ENCODE data around the gene DAZAP2.
"Not testable (repeated sequence)": the region's sequence is repeated elsewhere in the genome, so short reads cannot be mapped to it uniquely, and the experiment has no call there.

The DAZAP2 gene

GRCh38 chr12:51263341-51263740 is 24.7 kb downstream of the DAZAP2 start:
- no peak for DNase-seq (ENCODE audit: low read depth)
- H3K4me3 ChIP-seq (ENCODE audit: low read depth, low read length): no peak overlapping the region
- in situ Hi-C loops (cut with HindIII; ENCODE audit: low sequenced_read_pairs): no loop called here
- TF ChIP-seq CTCF (IDR thresholded peaks at IDR 0.05; ENCODE audit: low read depth, low read length, missing control alignments): no peak

- no peak overlapping the region for H3K4me3 ChIP-seq (ENCODE audit: low read depth, low read length)
- TF ChIP-seq CTCF (IDR thresholded peaks at IDR 0.05; ENCODE audit: low read depth, low read length, missing control alignments): no peak
- in situ Hi-C loops (cut with HindIII; ENCODE audit: low sequenced_read_pairs): no loop called here
- DNase-seq (ENCODE audit: low read depth): no peak
Observed at GRCh38 chr12:51264297-51264696, 25.7 kb downstream of the DAZAP2 start.

- H3K4me3 ChIP-seq (ENCODE audit: low read depth, low read length): no peak overlapping the region
- in situ Hi-C loops (cut with HindIII; ENCODE audit: low sequenced_read_pairs): no loop called here
- DNase-seq (ENCODE audit: low read depth): no peak
- no peak for TF ChIP-seq CTCF (IDR thresholded peaks at IDR 0.05; ENCODE audit: low read depth, low read length, missing control alignments)
Observed at GRCh38 chr12:51265024-51265423, 26.4 kb downstream of the DAZAP2 start.

- no peak for DNase-seq (ENCODE audit: low read depth)
- peak overlapping the region; percentile 66 for H3K4me3 ChIP-seq (ENCODE audit: low read depth, low read length)
- in situ Hi-C loops (cut with HindIII; ENCODE audit: low sequenced_read_pairs): no loop called here
- peak; percentile 29 for TF ChIP-seq CTCF (IDR thresholded peaks at IDR 0.05; ENCODE audit: low read depth, low read length, missing control alignments)
Observed at GRCh38 chr12:51269174-51270066, 30.8 kb downstream of the DAZAP2 start.

DNA sequence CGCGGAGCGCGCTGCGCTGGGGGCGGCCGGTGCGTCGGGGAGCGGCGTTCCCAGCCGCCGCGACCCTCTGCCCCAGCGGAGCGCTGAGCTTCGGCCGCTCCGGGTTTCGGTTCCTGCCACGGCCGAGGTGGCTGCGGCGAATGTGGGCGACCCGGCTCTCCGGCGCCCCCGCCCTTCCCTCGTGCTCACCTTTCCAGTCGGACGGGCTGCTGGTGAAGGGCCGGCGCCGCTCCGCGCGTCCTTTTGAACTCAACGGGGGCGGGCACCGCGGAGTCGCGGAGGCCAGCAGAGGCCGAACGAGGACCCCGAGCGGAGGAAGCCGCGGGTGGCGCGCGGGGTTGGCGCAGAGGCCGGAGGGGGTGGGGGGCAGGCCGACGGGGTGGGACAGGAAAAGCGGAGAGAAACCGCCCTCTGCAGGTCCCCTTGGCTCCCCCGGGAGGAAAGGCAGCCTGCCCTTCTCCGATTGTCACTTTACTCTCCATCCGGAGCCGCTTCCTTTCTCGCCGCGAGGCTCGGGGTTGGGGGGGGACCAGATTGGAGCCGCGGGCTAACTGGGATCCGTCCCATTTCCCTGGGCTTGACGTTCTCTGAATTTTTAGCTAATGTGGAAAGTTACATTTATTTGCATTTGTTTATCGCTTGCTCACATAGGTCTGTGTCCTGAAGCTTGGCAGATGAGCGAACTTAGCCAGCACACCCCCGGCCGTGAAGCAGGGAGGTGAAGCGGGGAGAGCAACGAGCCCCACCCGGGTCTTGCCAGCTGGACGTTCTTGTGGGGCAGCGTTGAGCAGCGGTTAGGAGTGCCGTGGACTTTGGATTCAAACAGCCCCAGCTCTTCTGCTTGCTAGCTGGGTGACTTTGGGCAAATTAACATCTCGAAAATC is 31.7 kb downstream of the DAZAP2 start, which contains the start of gene SMAGP:
SMAGP (minus strand) TSS at position 349 of the 884 bp plus-strand sequence. CDS start 1,137 bp downstream, outside the sequence.
- TF ChIP-seq CTCF (IDR thresholded peaks at IDR 0.05; ENCODE audit: low read depth, low read length, missing control alignments): no peak
- DNase-seq (ENCODE audit: low read depth): no peak
- H3K4me3 ChIP-seq (ENCODE audit: low read depth, low read length): peak within 1 kb of the TSS; percentile 66
- in situ Hi-C loops (cut with HindIII; ENCODE audit: low sequenced_read_pairs): no loop called here

DNA sequence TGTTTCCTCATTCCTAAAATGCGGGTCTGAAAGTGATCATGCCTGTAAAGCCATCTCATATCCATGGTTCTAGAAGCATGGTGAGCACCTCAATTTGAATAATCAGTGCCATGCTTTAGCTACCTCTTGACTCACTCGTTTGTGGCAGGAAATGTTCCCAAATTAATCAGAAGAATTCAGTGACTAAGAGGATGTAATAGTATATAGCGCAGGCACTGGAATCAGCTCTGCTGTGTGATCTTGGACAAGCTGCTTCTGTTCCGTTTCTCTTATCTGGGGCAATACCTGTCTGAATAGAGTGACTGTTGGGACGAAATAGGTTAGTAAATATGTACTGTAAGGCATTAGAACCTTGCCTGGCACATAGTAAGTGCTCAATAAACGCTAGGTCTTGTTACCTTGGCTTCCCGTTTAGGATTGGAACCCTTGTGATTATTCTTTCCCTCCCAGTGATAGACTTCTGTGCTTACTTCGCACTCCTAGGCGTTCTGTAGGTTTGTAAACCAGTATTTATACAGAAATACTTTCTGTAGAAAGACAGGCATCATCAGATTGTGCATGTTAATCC is 32.4 kb downstream of the DAZAP2 start:
- peak; percentile 51 for DNase-seq (ENCODE audit: low read depth)
- no peak for TF ChIP-seq CTCF (IDR thresholded peaks at IDR 0.05; ENCODE audit: low read depth, low read length, missing control alignments)
- peak overlapping the region; percentile 66 for H3K4me3 ChIP-seq (ENCODE audit: low read depth, low read length)
- in situ Hi-C loops (cut with HindIII; ENCODE audit: low sequenced_read_pairs): no loop called here

- H3K4me3 ChIP-seq (ENCODE audit: low read depth, low read length); in situ Hi-C loops (cut with HindIII; ENCODE audit: low sequenced_read_pairs); DNase-seq (ENCODE audit: low read depth): not testable (repeated sequence)
Observed at GRCh38 chr12:51272810-51273209, 34.2 kb downstream of the DAZAP2 start.

All from astrocyte of the cerebellum (primary cell).